Medulla oblongata (tissue), 1 donor: ENCODE data around the gene AP5Z1.
A peak's percentile ranks its signal among the peaks of the same experiment; 100 is the strongest.
"Not testable (repeated sequence)": the region's sequence is repeated elsewhere in the genome, so short reads cannot be mapped to it uniquely, and the experiment has no call there.

Source experiments
- DNase-seq: peaks from one replicate; pipeline ENCODE4 v3.0.0-alpha.2; 2015; ENCODE audit errors: extremely low spot score

The AP5Z1 gene

DNA sequence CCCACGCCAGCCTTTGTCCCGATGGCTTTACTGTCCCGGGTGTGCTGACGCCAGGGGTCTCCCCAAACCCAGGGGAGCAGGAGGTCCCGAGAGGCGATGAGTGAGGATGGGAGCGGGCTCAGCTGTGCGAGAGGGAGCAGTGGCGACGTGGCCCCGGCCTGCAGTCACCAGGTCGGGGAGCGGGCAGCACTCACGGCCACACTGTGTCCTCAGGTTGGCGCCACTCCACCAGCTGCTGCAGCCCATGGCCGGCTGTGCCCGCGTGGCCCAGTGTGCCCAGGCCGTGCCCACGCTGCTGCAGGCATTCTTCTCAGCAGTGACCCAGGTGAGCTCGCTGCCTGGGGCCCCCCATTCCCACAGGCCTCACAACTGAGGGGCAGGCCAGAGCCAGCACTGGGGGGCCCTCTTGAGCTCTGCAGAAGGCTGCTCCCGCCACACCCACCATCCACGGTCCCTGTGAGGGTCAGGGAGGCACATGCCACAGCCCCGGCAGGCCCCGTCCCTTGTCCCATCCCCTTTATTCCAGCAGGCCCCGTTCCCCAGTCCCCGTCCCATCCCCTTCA is 13.3 kb downstream of the AP5Z1 start:
- no peak for DNase-seq

DNA sequence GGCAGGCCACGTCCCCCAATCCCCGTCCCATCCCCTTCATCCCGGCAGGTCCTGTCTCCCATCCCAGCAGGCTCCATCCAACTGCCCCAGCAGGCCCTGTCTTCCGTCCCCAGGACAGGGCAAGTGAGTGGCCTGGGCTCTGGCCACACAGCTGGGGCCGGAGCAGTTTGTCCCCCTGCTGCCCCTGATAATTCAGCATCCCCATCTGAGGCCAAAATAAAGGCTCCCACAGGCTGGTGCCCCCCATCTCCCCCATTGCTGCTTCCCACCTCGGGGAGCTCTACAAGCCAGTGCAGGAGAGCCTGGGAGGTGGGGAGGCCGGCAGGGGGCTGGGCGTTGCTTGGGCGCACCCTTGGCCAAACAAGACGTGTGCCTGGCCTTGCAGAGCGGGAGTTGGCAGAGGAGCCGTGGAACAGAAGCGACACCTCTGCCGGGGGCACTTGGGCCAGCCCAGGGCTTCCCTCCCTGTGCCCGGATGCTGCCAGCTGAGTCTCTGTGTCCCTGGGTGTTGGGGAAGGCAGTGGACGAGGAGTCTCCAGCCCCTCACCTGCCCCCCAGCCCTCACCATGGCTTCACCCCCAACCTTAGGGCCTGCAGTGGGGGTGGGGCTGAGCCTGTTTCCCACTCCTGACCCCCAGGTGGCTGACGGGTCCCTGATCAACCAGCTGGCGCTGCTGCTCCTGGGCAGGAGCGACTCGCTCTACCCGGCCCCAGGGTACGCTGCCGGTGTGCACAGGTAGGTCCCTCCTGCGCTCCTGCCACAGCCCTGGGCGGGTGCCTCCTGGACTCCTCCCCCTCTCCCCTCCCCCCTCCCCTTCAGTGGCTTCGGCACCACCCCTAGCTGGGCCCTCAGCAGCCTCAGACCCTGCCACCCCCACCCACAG is 14.0 kb downstream of the AP5Z1 start:
- no peak for DNase-seq

DNA sequence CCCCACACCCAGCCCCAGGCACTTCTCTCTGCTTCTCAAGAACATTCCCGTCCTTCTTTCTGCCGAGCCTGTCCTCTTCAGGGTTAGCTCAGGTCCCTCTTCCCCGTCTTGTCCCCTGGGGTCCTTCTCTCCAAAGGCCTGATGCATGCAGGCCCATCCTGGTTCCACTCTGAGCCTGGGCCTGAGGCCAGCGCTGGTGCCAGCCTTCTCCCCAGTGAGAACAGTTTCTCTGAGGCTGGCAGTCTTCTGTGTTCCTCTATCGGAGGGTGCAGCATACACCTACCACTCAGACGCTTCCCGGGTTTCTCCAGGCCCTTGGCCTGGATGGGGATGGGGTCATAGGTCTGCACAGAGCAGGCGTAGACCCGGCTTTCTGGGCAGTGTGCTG is 14.6 kb downstream of the AP5Z1 start:
- DNase-seq = no peak

DNA sequence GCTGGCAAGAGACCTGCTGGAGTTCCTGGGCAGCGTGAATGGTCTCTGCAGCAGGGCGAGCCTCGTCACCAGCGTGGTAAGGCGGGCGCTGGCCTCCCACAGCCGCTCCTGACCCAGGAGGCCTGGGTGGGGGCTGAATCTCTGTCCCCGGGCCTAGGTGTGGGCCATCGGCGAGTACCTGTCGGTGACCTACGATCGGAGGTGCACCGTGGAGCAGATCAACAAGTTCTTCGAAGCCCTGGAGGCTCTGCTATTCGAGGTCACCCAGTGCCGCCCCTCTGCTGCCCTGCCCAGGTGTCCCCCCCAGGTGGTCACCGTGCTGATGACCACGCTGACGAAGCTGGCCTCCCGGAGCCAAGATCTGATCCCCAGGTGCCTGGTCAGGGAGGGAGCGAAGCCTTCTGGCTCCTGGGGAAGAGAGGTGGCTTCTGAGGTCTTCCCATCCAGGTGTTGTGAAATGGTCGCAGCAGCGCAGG is 15.1 kb downstream of the AP5Z1 start:
- no peak for DNase-seq

DNA sequence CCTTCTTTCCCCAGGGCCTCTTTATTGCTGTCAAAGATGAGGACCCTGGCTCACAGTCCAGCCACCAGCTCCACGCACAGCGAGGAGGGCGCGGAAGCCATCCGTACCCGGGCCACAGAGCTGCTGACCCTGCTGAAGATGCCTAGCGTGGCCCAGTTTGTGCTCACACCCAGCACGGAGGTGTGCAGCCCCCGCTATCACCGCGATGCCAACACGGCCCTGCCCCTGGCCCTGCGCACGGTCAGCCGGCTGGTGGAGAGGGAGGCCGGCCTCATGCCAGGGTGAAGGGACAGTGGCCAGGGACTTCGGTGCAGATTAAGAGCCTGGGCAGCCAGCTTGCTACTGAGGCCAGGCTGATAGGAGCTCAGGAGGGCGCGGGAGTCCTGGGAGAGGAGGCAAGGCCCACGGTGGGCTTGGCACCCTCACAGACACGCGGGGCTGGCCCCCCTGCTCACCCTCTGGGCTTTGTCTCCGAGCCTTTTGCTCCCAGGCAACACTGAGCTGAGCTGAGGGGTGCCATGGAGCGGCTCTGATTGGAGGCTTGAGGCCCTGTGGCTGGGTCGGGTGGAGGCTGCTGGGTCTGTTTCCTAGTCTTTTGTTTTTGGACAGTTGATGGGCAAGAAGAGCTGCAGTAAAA is 15.8 kb downstream of the AP5Z1 start:
- DNase-seq = no peak

DNA sequence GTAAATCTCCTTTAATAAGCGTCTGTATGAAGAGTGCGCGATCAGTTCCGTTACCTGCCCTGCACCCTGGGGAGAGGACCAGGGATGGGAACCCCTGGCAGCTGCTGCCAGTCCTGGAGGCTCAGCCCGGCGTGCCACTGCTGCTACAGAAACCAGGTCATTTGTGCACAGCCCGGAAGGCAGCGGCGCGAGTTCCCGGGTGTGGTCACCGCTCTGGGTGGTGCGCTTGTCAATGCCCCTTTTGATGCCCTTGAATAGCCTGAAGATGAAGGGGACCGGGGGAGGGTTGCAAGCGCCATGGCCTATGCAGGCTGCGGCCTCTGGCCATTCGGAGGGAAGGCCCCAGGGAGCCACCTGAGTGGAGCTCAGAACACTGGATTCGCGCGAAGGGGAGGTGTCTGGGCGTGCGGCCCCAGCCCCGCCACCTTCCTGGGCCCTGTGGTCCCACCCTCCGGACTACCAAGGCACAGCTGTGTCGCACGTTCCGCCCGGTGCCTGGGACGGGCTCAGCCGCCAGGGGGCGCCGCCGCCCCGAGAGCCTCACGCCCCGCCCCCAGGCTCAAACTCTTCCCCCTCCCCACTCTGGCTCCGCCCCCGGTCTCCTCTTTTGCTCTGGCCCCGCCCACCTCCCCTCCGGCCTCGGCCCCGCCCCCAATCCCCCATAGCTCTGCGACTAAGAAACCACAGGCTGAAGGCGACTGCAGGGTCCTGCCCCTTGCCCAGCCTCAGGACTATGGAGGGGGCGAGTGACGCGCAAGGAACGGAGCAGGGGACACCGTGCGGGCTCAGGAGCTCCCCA is 16.5 kb downstream of the AP5Z1 start:
- DNase-seq = peak; percentile 86

DNA sequence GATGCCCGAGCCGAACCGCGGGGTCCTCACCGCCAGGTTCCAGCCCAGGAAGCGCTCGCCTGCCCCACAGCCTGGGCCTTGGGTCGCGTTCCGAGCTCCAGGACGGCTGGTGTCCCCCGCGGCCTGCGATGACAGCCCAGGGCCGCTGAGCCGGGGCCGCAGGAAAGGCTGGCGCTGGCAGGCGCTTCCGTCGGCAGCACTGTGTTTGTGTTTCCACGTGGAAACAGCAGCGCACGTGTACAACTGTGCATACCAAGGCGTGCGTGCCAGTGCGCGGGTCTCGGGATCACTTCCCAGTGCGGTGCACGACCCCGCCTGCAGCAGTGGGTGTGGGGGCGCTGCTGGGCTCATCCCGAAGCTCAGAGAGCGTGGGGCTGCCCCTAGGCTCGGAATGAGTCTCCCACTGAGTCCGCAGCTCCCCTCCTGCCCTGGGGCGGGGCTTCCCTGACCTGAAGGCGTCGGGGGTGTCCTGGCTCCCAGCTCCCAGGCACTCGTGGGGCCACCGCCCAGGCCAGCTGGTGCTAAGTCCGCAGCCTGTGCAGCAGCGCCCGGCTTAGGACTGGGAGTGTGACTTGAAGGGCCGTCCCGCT is 17.2 kb downstream of the AP5Z1 start:
- no peak for DNase-seq

DNA sequence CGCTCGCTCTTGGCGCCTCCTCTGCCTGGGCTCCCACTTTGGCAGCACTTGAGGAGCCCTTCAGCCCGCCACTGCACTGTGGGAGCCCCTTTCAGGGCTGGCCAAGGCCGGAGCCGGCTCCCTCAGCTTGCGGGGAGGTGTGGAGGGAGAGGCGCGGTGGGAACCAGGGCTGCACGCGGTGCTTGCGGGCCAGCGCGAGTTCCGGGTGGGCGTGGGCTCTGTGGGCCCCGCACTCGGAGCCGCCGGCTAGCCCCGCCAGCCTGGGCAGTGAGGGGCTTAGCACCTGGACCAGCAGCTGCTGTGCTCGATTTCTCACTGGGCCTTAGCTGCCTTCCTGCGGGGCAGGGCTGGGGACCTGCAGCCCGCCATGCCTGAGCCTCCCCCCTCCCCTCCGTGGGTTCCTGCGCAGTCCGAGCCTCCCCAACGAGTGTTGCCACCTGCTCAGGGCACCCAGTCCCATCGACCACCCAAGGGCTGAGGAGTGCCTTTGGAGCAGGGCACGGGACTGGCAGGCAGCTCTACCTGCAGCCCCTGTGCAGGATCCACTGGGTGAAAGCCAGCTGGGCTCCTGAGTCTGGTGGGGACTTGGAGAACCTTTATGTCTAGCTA is 18.1 kb downstream of the AP5Z1 start:
- DNase-seq = not testable (repeated sequence)

DNA sequence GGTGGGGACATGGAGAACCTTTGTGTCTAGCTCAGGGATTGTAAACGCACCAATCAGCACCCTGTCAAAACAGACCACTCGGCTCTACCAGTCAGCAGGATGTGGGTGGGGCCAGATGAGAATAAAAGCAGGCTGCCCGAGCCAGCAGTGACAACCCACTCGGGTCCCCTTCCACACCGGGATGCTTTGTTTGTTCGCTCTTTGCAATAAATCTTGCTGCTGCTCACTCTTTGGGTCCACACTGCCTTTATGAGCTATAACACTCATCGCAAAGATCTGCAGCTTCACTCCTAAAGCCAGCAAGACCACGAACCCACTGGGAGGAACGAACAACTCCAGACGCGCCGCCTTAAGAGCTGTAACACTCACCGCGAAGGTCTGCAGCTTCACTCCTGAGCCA is 18.7 kb downstream of the AP5Z1 start:
- not testable (repeated sequence) for DNase-seq

DNA sequence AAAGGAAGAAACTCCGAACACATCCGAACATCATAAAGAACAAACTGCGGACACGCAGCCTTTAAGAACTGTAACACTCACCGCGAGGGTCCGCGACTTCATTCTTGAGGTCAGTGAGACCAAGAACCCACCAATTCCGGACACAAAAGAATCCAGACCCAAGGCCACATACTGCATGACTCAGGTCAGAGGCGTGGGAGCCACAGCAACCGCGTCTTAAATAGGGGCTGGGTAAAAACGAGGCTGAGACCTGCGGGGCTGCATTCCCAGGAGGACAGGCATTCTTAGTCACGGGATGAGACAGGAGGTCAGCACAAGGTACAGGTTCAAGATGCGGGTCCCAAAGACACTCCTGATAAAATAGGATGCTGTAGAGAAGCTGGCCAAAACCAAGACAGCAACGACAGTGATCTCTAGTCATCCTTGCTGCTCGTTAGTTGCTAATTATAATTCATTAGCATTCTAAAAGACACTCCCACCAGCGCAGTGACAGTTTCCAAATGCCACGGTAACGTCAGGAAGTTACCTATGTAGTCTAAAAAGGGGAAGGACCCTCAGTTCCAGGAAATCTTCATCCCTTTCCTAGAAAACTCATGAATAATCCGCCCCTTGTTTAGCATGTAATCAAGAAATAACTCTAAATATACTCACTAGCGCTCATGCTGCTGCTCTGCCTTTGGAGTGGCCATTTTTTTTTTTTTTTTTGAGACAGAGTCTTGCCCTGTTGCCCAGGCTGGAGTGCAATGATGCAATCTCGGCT is 19.3 kb downstream of the AP5Z1 start:
- no peak for DNase-seq

DNA sequence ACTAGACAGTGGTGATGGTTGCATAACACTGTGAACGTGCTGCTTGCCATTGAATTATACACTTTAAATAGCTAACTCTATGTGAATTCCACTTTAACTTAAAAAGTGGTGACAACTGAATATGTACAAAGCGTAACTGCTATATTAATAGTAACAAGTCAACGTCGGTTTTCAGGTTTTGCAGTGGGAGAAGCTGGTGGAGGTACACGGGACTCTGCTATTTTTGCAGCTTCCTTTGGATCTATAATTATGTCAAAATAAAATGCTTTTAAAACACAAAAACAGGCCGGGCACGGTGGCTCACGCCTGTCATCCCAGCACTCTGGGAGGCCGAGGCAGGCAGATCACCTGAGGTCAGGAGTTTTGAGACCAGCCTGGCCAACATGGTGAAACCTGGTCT is 21.0 kb downstream of the AP5Z1 start:
- DNase-seq = no peak

DNA sequence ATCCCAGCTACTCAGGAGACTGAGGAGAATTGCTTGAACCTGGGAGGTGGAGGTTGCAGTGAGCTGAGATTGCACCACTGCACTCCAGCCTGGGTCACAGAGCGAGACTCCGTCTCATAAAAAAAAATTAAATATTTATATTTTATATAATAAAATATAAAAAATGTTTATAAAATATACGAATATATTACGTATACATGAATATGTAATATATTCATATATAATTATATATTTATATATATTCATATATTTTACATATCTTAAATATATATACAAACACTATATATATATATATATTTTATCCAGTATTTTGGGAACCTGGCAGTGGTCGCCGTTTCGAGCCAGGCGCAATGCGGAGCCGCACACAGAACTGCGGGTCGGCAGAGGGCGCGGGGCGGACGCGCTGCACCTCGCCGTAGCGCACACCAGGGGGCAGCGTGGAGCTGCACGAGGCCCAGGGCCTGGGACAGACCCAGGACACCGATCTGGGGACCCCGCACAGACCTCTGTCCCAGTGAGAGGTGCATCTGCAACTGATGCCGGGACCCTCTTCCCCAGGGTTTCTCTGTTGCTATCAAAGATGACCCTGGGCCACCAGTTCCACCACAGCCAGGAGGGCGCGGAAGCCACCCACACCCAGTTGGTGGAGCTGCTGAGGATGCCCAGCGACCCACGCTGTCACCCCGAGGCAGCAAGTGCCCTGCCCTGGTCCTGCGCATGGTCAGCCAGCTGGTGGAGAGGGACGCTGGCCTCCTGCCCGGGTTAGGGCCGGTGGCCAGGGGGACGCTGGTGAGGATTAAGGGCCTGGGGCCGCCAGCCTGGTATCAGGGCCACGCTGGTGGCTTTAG is 22.7 kb downstream of the AP5Z1 start:
- DNase-seq = peak; percentile 44

DNA sequence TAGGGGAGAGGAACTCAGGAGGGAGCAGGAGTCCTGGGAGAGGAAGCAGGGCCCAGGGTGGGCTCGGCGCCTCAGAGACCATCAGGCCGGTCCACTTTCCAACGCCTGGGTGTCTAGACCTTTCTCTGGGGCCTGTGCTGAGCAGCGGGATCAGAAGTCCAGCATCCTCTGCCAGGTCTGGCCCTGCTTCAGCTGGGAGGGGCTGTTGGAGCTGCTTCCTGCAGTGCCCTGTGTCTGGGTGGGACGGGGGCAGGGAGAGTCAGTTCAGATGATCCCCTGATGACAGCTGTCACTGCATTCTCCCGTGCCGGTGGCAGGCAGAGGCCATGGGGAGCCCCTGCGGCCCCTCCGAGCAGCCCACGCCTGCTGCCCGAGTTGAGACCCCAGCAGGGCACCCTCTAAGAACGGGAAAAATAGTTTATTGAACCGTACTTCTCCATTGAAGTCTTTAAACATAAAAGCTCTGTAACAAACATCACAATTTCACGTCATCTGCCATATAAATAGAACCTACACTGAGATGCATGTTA is 23.3 kb downstream of the AP5Z1 start:
- DNase-seq = peak; percentile 18

DNA sequence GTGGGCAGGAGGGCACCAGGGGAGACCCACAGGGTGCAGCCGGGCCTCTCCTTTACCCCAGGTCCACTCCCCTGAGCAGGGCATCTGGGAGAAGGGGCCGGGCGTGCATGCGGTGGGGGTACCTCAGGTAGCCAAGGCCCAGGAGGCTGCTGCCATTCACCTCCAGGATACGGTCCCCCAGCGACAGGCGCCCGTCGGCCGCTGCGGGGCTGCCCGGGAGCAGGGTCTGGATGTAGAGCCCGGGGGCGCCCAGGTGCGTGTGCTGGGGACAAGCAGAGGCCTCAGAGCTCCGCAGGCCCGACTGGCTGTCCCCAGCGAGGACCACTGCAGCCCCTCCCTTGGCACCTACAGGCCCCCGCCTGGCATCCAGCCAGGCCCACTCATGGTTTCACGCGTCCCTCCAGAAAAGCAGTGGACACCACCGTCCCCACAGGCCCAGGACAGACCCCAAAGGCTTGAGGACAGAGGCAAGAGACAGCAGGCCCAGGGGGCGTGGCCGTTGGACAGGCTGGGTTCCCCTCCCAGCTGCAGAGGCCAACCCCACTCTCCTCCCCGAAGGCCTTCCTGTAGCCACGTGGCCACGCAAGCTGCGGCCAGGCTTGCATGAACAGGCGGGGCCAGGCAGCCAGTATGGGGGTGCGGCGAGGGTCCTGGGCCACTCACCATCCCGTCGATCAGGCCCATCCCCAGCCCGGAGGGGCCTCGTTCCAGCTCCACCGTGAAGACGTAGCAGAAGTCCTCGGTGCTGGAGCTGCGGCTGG is 24.3 kb downstream of the AP5Z1 start:
- no peak for DNase-seq

DNA sequence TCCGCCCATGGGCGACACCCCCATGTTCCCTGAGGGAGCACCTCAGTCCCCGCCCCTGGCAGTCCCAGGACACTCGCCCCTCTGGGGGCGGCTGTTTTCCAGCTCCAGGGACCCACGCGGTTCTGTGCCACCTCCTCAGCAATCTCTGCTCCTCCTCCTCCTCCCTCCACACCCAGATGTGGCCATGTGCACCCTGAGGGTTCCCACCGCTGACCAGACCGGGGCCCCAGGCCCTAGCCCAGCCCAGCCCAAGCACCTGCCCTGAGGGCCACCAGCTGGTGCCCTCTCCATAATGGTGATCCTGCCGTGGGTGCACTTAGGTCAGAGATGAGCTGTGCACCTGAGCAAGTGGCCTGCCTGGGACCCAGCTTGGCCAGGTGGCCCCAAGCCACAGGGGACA is 25.1 kb downstream of the AP5Z1 start:
- DNase-seq = no peak

DNA sequence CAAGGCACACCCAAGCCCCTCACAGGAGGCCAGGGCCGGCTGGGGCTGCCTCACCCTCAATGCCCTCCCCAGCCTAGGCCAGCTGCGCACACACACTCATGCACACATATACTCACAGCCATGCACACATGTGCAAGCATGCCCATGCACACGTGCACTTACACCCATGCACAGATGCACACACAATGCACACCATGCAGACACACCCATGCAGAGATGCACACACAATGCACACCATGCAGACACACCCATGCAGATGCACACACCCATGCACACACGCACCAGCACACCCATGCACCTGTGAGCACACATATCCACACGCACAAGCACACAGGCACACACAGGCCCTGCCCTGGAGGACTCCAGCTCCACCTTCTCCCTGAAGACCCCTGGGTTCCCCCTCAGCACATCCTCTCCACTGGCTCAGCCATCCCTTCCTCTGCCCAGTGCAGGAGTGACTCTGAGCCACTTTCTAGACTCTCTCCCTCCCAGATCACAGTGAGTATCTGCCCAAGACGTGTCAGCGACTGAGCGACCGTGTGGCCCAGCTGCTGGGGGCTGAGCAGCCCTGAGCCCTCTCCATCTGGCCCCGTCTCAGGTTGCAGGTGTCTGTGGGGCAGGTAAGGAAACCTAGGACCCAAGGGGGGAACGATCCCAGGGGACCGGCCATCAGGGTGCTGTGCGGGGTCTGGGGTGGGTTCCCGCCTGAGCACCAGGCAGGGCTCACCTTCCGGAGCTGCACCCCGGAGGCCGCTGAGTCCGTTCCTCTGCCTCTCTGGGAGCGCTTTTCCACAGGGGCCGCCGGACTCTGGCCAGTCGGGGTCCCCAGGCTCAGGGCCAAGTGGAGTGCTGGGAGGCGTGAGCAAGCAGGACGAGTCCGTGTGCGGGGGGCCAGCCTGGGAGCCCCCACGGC is 25.8 kb downstream of the AP5Z1 start:
- no peak for DNase-seq

DNA sequence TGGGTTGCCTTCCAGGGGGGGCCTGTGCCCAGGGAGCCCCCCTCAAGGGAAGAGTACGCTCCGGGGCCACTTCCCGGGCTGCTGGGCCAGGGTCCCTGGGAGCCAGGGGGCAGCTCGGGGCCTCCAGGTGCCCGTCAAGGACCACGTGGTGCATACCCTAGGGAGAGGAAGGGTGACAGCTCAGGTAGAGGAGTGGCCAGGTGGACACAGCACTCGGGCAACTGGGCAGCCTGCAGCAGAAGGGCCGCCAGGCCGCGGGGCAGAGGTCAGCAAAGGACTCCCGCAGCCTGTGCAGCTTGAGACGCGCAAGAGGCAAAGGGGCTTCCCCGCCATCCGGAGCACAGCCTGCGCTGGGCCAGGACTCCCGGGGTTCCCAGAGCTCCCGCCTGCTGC is 26.4 kb downstream of the AP5Z1 start:
- no peak for DNase-seq
